HG02884 (cell line): ENCODE results near the gene HSPA2.
"Not testable (repeated sequence)": the region's sequence is repeated elsewhere in the genome, so short reads cannot be mapped to it uniquely, and the experiment has no call there.

Experiments
- ATAC-seq: cut with Tn5 transposase; IDR thresholded peaks from one replicate; pipeline ENCODE4 v1.9.1; 2021; ENCODE audit warnings: mild to moderate bottlenecking, moderate library complexity; ENCODE audit not compliant: unreplicated experiment

HSPA2 gene

GRCh38 chr14:64558216-64558615 lies 17.7 kb downstream of the HSPA2 start:
- ATAC-seq: not testable (repeated sequence)

GRCh38 chr14:64561631-64562030 lies 21.1 kb downstream of the HSPA2 start:
- ATAC-seq: no peak

DNA sequence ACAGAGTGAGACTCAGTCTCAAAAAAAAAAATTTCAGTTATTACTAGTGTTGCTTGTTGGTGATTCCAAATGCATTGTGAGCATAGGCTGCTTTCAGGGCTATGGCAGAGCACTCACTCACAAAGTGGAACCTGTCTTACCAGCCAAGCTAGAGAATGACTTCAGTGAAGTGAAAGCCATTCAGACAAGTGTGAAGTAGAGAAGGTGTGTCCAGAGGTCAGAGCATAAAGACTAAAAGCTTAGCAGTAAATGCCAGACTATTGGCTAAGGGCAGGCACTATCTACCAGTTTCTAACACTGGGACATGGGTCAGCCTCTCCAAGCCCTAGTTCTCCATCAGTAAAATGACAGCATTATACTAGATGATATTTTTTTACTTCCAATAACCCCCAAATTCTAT lies 21.9 kb downstream of the HSPA2 start:
- no peak for ATAC-seq

- no peak for ATAC-seq
Measured at GRCh38 chr14:64563696-64564095, 23.2 kb downstream of the HSPA2 start.

GRCh38 chr14:64566651-64567122 lies 26.1 kb downstream of the HSPA2 start:
- no peak for ATAC-seq

DNA sequence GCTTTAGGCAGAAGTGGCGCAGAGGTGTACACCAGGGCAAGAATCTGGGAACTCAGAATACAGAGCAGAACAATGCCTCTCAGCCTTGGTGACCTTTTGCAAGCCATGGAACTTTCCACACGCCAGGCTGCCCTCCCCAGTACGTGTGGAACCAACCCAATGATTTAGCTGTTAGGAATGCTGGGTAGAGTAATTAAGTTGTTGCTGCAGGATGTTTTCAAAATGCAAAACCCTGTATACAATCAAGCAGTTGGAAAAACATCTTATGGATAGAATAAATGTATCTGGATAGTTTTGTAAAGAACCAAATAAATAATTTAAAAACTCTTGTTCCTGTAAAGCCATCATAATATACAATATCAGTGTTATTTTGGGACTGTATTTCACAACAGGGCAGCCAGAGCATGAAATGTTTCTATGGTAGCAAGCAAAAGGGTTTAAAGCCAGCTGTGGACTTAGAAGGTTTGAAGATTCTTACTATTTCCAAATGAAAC lies 28.6 kb downstream of the HSPA2 start:
- ATAC-seq: no peak

DNA sequence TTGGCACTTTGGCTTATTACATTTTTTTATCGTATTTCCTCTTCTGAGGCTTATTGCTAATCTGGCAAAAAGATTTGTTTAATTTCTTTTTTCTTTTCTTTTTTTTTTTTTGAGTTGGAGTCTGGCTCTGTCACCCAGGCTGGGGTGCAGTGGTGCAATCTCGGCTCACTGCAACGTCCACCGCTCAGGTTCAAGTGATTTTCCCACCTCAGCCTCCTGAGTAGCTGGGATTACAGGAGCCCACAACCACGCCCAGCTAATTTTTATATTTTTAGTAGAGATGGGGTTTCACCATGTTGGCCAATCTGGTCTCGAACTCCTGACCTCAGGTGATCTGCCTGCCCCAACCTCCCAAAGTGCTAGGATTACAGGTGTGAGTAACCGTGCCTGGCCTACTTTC lies 29.1 kb downstream of the HSPA2 start:
- ATAC-seq: not testable (repeated sequence)

DNA sequence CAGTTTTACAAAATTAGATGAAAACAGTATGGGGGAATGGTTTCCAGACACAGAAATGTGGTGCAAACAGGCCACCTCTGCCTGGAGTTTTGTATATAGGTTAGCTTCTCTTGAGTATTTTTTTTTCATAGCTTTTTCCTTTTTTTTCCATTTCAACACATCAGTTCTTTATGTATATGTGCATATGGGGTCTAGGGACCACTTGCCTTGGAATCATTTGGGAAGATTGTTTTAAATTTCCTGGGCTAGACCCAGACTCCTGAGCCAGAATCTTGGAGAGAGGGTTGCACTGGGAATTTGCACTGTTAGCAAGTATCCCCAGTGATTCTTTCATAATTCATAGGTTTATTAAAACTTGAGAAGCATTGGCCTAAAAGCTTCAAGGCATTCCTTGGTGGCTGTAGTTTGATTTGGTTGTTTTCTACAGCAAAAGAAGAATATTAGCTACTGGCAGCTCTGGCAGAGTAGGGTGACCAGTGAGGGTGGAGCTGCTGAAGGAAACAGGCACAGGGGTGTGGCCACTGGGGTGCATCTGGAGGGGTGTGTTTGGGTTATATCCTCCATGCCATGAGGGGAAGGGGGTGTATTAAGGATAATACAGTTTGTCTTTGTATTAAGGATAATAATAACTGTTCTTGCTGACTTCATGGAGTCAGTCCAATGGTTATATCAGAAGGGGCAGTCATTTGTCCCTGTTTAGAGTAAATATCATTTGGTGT lies 32.0 kb downstream of the HSPA2 start:
- no peak for ATAC-seq

GRCh38 chr14:64573109-64573508 lies 32.6 kb downstream of the HSPA2 start:
- no peak for ATAC-seq

DNA sequence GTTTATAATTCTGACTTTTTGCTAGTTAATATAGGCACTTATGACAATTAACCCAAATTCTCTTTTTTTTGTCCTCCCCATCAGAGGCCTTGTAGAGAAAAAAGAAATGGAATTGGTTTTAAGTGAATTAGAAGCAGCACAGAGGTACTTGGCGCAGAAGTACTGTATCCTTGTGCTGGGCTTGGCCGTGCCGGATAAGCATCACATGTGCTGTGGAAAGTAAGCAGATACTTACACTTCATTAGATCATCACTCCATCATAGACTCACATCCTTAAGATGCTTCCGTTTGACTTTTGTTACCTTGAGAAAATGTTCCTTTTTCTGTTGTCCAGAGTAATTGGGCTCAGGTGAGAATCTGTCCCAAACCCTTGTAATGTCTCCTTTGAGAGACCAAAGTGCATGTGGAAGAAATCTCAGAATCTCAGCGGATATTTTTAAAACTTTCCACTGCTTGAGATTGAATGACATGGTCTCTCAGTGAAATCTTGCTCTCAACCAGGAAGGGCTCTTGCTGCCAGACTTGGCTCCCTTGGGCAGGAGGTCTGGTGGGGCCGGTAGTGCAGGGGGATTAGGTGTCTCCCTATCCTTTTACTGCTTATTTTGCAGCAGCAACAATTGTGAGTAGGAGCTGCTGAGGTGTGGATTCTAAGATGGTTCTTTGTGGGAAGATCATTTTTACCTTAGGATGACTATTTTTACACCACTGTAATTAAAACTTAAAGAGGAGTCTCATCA lies 34.0 kb downstream of the HSPA2 start:
- no peak for ATAC-seq

DNA sequence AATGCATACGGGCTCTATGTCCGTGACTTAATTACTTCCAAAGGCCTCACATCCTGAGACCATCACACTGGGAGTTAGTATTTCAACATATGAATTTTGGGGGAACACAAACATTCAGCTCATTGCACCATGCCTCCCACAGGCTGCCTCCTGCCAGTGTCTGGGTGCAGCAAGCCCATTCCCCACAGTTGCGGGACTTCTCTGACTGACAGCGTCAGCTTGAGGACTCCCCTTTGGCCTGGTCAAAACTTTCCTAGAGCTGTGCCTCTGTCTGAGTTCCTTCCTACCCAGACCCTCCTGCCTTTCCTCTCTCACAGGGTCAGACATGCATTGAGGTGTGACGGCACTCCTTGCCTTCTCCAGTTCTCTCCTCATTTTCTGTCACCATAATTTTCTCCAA lies 36.7 kb downstream of the HSPA2 start:
- ATAC-seq: no peak

DNA sequence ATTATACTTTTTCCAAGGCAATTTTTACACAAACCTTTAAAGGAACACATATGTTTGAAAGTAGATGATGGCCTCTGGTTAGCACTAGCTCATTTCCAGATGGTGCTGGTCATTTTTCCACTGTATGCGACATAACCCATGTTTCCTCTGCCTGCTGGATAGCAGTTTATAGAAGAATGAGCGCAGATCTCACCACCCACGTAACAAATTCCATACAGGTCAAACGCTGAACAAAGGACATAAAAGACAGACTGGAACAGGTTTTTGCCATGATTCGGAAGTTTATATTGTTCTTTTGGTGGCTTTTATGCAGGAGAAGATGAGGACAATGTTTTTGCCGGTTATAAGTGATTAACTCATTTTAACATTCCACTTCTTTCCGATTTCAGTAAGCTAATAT lies 39.9 kb downstream of the HSPA2 start:
- ATAC-seq: no peak

GRCh38 chr14:64581363-64581762 lies 40.8 kb downstream of the HSPA2 start:
- no peak for ATAC-seq

DNA sequence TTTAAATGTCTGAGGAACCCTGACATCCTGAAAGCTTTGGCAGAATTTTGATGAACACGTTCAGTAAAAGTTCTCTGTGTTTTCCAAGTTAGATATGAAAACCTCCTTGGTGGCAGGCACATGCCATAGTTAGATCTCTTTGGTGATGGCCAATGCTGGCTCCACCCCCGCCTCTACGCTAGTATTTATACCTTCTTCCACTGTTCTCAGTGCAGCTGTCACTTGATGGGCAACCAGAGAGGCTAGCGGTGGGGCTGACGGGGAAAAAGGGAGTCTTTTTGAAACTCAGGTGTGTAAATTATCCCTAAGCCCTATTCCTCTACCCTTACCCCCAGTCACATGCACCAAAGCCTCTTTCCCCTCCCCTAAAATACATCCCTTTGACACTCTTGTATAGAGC lies 41.3 kb downstream of the HSPA2 start:
- no peak for ATAC-seq

DNA sequence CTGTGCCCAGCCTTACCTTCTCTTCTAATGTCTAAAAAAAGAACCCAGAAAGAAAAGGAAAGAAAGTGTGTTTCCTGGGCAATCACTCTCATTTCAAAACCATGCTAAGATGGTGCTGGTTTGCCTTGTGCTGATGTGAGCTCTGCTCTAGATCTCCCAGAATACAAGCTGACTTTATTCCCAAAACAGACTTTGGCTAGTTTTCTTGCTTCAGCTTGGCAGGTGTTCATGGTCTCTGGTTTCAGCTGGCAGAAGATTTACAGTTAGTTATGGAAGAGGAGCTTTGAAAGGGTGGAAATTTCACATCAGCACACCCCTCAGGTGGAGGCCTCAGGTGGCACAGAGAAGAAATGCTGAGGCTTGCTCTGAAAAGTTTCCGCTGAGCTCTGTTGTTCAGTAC lies 43.6 kb downstream of the HSPA2 start:
- ATAC-seq: no peak

DNA sequence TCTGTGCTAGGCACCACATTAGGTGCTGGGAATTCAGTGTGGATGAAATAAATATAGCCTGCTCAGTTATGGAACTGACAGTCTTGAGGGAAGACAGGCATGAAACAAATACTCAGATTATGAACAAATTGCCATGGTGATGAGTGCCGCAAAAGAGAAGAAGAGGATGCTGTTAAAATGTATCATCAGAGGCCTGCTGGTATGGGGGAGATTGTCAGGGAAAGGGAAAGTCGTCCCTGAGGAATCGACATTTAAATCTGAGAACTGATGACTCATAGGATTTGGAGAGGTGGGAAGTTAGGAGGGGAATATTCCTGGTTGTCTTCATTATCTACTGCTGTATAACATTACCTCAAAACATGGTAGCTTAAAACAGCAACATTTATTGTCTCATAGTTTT lies 51.3 kb downstream of the HSPA2 start:
- ATAC-seq: no peak
